ENCODE data around the gene IL19. TPM values are rescaled to one million over a fixed set of nuclear protein-coding genes. Genes with fewer than 3 reads are reported as not detected.

The IL19 gene
- total and polyA plus RNA-seq, 2 donors (not counting 3 experiments of a cell fraction or from before 2014, with no cell fraction given) = not detected

GRCh38 chr1:206828061-206828460, 57.5 kb downstream of the IL19 start:
- DNase-seq (ENCODE audit: low read depth, low spot score) (no peak), FAIRE-seq (no peak)
- Histone ChIP-seq H4K20me1 (replicated peaks; ENCODE audit: control insufficient read depth, extremely low read depth, insufficient read depth, low read length) (no peaks in the 10 kb centered on the region), H3K79me2 (ENCODE audit: control insufficient read depth, insufficient read depth, low read length) (no peaks in the 10 kb centered on the region), H3K9ac (replicated peaks; ENCODE audit: extremely low read depth, insufficient read depth, low read length) (no peak overlapping the region), H3K4me2 (ENCODE audit: insufficient read depth, low read length) (no peak overlapping the region), H3K9me1 (replicated peaks; ENCODE audit: control insufficient read depth, extremely low read depth, insufficient read depth, low read length) (no peaks in the 10 kb centered on the region), H3K9me3 (replicated peaks; ENCODE audit: control insufficient read depth, insufficient read depth, low read length) (no peaks in the 10 kb centered on the region), H3K27me3 (ENCODE audit: control insufficient read depth in 2 of 2, insufficient read depth in 2 of 2, low read length in 2 of 2) (peaks cover 0 to 6% of the 10 kb centered on the region in 2 experiments), H3K27ac (ENCODE audit: insufficient read depth, low read depth, low read length) (no peak overlapping the region), H2AFZ (ENCODE audit: low read depth, low read length) (no peak overlapping the region), H3K4me1 (ENCODE audit: control insufficient read depth, extremely low read depth, insufficient read depth, low read length) (peaks cover 5% of the 10 kb centered on the region), H3K4me3 (replicated peaks in 1 of 3; ENCODE audit: insufficient read depth in 1 of 3, low read depth in 1 of 3, low read length in 3 of 3) (no peak overlapping the region), H3K36me3 (ENCODE audit: control insufficient read depth in 2 of 2, extremely low read depth in 1 of 2, insufficient read depth in 2 of 2, low read length in 2 of 2) (no peaks in the 10 kb centered on the region)
- intact Hi-C loops (cut with micrococcal nuclease) = no loop called here
- no TSS peak for BruUV-seq (replicated peaks)
- ChIA-PET CTCF (interaction anchor here (1.5 kb wide), 1 partner anchor 10 kb away, joined by 6 read pairs; no protein-coding TSS in a partner anchor), POLR2A (no interaction called here)
- TF ChIP-seq FOS (IDR thresholded peaks at IDR 0.05; ENCODE audit: borderline replicate concordance, insufficient read depth, low read length) (no peak), GATA2 (IDR thresholded peaks at IDR 0.05; ENCODE audit: insufficient read depth, insufficient read length, low read depth, low read length) (no peak), EZH2 (IDR thresholded peaks at IDR 0.05; ENCODE audit: borderline replicate concordance, low read depth, low read length, severe bottlenecking) (no peak)
- dilution Hi-C loops (cut with MboI; ENCODE audit: extremely low pct_ligation_motif_present, low sequenced_read_pairs) = no loop called here

- no peaks in the 10 kb centered on the region for H3K9me1 ChIP-seq (replicated peaks; ENCODE audit: control insufficient read depth, extremely low read depth, insufficient read depth, low read length)
- no peak for FAIRE-seq
Observed at GRCh38 chr1:206828765-206829164, 58.2 kb downstream of the IL19 start.

More at GRCh38 chr1:206828765-206829164, 58.2 kb downstream of the IL19 start:
- dilution Hi-C loops (cut with MboI; ENCODE audit: extremely low pct_ligation_motif_present, low sequenced_read_pairs) = no loop called here
- Histone ChIP-seq H3K4me1 (ENCODE audit: control insufficient read depth, extremely low read depth, insufficient read depth, low read length) (peaks cover 5% of the 10 kb centered on the region), H3K9me3 (replicated peaks; ENCODE audit: control insufficient read depth, insufficient read depth, low read length) (no peaks in the 10 kb centered on the region), H3K4me2 (ENCODE audit: insufficient read depth, low read length) (no peak overlapping the region), H2AFZ (ENCODE audit: low read depth, low read length) (no peak overlapping the region), H3K79me2 (ENCODE audit: control insufficient read depth, insufficient read depth, low read length) (no peaks in the 10 kb centered on the region), H3K4me3 (replicated peaks in 1 of 3; ENCODE audit: insufficient read depth in 1 of 3, low read depth in 1 of 3, low read length in 3 of 3) (no peak overlapping the region), H3K27me3 (ENCODE audit: control insufficient read depth in 2 of 2, insufficient read depth in 2 of 2, low read length in 2 of 2) (peaks cover 3 to 8% of the 10 kb centered on the region in 2 experiments), H3K36me3 (ENCODE audit: control insufficient read depth in 2 of 2, extremely low read depth in 1 of 2, insufficient read depth in 2 of 2, low read length in 2 of 2) (no peaks in the 10 kb centered on the region), H3K9ac (replicated peaks; ENCODE audit: extremely low read depth, insufficient read depth, low read length) (no peak overlapping the region), H3K27ac (ENCODE audit: insufficient read depth, low read depth, low read length) (no peak overlapping the region), H4K20me1 (replicated peaks; ENCODE audit: control insufficient read depth, extremely low read depth, insufficient read depth, low read length) (no peaks in the 10 kb centered on the region)
- TF ChIP-seq CTCF (IDR thresholded peaks at IDR 0.05; ENCODE audit: extremely low read depth in 1 of 2, insufficient read depth in 1 of 2, low read depth in 1 of 2, low read length in 2 of 2) = no peak
- no peak for TF ChIP-seq EZH2 (IDR thresholded peaks at IDR 0.05; ENCODE audit: borderline replicate concordance, low read depth, low read length, severe bottlenecking)
- intact Hi-C loops (cut with micrococcal nuclease) = no loop called here
- ChIA-PET CTCF (no interaction called here), POLR2A (no interaction called here)
- DNase-seq (ENCODE audit: low read depth, low spot score) = no peak
- no TSS peak for BruUV-seq (replicated peaks)

Measured in endothelial cell of umbilical vein (primary cell).